Panc1 (cell line): ENCODE data around the gene CNRIP1. TPM values are rescaled to one million over a fixed set of nuclear protein-coding genes. Genes with fewer than 3 reads are reported as not detected.

Source experiments
- ATAC-seq: fragments of 200-7000 bp; cut with Tn5 transposase; 2 replicates; pipeline ENCODE4 v1.9.1; 2020; ENCODE audit warnings: mild to moderate bottlenecking, moderate library complexity
- BruUV-seq: library from RNA; stranded (reverse); fragments of 400-500 nt; replicated peaks from 2 replicates; lab custom pipeline; 2021; lab: Mats Ljungman, UMichigan
- CTCF ChIA-PET: fragments of 300-600 bp; sonication (Branson Sonifier 250); formaldehyde crosslinking; loops from one replicate; lab custom pipeline; 2022; ENCODE audit warnings: antibody characterized with exemption; lab: Charles Lee
- POLR2A ChIA-PET: fragments of 300-600 bp; sonication (Branson Sonifier 250); formaldehyde crosslinking; loops from one replicate; lab custom pipeline; 2022; ENCODE audit warnings: antibody characterized with exemption; lab: Charles Lee
- DNase-seq: peaks from one replicate; pipeline ENCODE4 v3.0.0-alpha.2; 2010; ENCODE audit warnings: low read depth, low spot score
- H3K27ac ChIP-seq: 2 replicates; pipeline ENCODE4 v1.5.1; 2011; ENCODE audit warnings: mild to moderate bottlenecking, low read length, inconsistent platforms
- H3K27me3 ChIP-seq: fragments of 200-500 bp; sonication (Bioruptor generic); 2 replicates; pipeline ENCODE4 v1.6.0; 2014; ENCODE audit warnings: low read length, inconsistent platforms; ENCODE audit not compliant: control insufficient read depth, insufficient read depth
- H3K36me3 ChIP-seq: fragments of 200-500 bp; sonication (Bioruptor generic); 2 replicates; pipeline ENCODE4 v1.5.1; 2014; ENCODE audit warnings: inconsistent platforms, mild to moderate bottlenecking, low read length, moderate library complexity; ENCODE audit not compliant: control insufficient read depth, insufficient read depth
- H3K4me1 ChIP-seq: 2 replicates; pipeline ENCODE4 v1.5.1; 2011; ENCODE audit warnings: inconsistent platforms, mild to moderate bottlenecking, low read length, moderate library complexity; ENCODE audit not compliant: control insufficient read depth, insufficient read depth
- H3K4me3 ChIP-seq, 2 experiments: 2 replicates each; pipeline ENCODE4 v1.5.1; 2011 to 2012; ENCODE audit warnings: low read depth in 2 of 2, low read length in 2 of 2, mild to moderate bottlenecking in 2 of 2, inconsistent platforms in 1 of 2, moderate library complexity in 1 of 2
- H3K9me3 ChIP-seq: fragments of 200-500 bp; sonication (Bioruptor generic); 2 replicates; pipeline ENCODE4 v1.5.1; 2014; ENCODE audit warnings: low read depth, mild to moderate bottlenecking, inconsistent platforms, low read length, moderate library complexity; ENCODE audit not compliant: control insufficient read depth, insufficient read depth
- POLR2AphosphoS5 ChIP-seq: IDR thresholded peaks from 2 replicates; pipeline ENCODE4 v1.6.1; 2012; ENCODE audit warnings: mild to moderate bottlenecking, low read depth, low read length, moderate library complexity
- SIN3A ChIP-seq: IDR thresholded peaks from 2 replicates; pipeline ENCODE4 v1.6.1; 2012; ENCODE audit warnings: low read depth, mild to moderate bottlenecking, low read length, moderate library complexity, borderline replicate concordance; ENCODE audit not compliant: insufficient read depth
- TCF7L2 ChIP-seq: IDR thresholded peaks from 2 replicates; pipeline ENCODE4 v1.6.1; 2011; ENCODE audit warnings: mild to moderate bottlenecking, low read depth, low read length, inconsistent platforms
- in situ Hi-C: cut with HindIII; loops from 2 replicates; pipeline ENCODE4 v1.10.0; 2016; ENCODE audit warnings: low sequenced_read_pairs, low pct_unique_long_range_greater_than_20kb
- intact Hi-C: fragments of 100-400 bp; cut with micrococcal nuclease; formaldehyde crosslinking; loops from one replicate; pipeline ENCODE4 v1.10.0; 2022; ENCODE audit not compliant: unreplicated experiment
- total RNA-seq: library from RNA; stranded (reverse); gene quantifications from one replicate; pipeline ENCODE4 v1.2.1, GENCODE V29; 2021; ENCODE audit not compliant: unreplicated experiment
- TF ChIP-seq, protein P1 (sequence below): fragments of 450-650 bp; IDR thresholded peaks from 2 replicates; pipeline ENCODE4 v1.5.1; 2017; ENCODE audit warnings: mild to moderate bottlenecking
- TF ChIP-seq, protein P2 (sequence below), 2 experiments: IDR thresholded peaks; 2 replicates each; pipeline ENCODE4 v1.6.1; 2011 to 2012; ENCODE audit warnings: low read depth in 2 of 2, control low read depth in 1 of 2, low read length in 1 of 2, mild to moderate bottlenecking in 1 of 2, moderate library complexity in 1 of 2; ENCODE audit not compliant: insufficient read depth in 1 of 2

The CNRIP1 gene
- total RNA-seq, 1 experiment from 2014 or later: not detected

DNA sequence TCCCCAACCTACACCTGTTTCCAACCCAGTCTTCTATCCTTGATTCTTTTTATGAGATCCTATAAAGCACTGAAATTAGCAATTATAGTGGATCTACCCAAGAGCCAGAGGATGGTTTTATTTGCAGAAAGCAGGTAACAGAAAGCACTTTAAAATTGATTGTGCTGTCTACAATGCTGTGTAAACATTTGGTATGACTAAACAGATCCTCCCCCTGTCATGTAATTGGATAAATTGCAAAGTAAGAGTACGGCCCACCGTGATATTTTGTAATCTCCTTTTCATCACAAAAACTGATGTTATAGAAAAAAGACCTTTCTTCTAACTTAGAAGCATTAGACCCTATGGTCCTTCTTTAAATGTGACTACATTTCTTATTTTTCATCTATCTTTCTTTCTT is 56.1 kb downstream of the CNRIP1 start:
- no TSS peak for BruUV-seq
- DNase-seq (no peak), ATAC-seq (no peak)
- no peaks in the 10 kb centered on the region for H3K4me1 ChIP-seq
- no peaks in the 10 kb centered on the region for H3K9me3 ChIP-seq
- in situ Hi-C loops (no loop called here), intact Hi-C loops (no loop called here)
- TF ChIP-seq, protein P1, sequence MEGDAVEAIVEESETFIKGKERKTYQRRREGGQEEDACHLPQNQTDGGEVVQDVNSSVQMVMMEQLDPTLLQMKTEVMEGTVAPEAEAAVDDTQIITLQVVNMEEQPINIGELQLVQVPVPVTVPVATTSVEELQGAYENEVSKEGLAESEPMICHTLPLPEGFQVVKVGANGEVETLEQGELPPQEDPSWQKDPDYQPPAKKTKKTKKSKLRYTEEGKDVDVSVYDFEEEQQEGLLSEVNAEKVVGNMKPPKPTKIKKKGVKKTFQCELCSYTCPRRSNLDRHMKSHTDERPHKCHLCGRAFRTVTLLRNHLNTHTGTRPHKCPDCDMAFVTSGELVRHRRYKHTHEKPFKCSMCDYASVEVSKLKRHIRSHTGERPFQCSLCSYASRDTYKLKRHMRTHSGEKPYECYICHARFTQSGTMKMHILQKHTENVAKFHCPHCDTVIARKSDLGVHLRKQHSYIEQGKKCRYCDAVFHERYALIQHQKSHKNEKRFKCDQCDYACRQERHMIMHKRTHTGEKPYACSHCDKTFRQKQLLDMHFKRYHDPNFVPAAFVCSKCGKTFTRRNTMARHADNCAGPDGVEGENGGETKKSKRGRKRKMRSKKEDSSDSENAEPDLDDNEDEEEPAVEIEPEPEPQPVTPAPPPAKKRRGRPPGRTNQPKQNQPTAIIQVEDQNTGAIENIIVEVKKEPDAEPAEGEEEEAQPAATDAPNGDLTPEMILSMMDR: no peak
- TF ChIP-seq, protein P2, sequence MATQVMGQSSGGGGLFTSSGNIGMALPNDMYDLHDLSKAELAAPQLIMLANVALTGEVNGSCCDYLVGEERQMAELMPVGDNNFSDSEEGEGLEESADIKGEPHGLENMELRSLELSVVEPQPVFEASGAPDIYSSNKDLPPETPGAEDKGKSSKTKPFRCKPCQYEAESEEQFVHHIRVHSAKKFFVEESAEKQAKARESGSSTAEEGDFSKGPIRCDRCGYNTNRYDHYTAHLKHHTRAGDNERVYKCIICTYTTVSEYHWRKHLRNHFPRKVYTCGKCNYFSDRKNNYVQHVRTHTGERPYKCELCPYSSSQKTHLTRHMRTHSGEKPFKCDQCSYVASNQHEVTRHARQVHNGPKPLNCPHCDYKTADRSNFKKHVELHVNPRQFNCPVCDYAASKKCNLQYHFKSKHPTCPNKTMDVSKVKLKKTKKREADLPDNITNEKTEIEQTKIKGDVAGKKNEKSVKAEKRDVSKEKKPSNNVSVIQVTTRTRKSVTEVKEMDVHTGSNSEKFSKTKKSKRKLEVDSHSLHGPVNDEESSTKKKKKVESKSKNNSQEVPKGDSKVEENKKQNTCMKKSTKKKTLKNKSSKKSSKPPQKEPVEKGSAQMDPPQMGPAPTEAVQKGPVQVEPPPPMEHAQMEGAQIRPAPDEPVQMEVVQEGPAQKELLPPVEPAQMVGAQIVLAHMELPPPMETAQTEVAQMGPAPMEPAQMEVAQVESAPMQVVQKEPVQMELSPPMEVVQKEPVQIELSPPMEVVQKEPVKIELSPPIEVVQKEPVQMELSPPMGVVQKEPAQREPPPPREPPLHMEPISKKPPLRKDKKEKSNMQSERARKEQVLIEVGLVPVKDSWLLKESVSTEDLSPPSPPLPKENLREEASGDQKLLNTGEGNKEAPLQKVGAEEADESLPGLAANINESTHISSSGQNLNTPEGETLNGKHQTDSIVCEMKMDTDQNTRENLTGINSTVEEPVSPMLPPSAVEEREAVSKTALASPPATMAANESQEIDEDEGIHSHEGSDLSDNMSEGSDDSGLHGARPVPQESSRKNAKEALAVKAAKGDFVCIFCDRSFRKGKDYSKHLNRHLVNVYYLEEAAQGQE (IDR thresholded peaks at IDR 0.05; ENCODE audit: insufficient read depth in 1 of 2, low read depth in 2 of 2, low read length in 1 of 2): no peak
- TF ChIP-seq POLR2AphosphoS5 (no peak), SIN3A (no peak), TCF7L2 (no peak)
- ChIA-PET POLR2A (interaction anchor here (0.6 kb wide), 1 partner anchor 95 kb away, joined by 7 read pairs; no protein-coding TSS in a partner anchor), CTCF (no interaction called here)
- H3K4me3 ChIP-seq: no peak overlapping the region
- H3K36me3 ChIP-seq: no peaks in the 10 kb centered on the region
- no peak overlapping the region for H3K27ac ChIP-seq
- peaks cover 6% of the 10 kb centered on the region; the same call in 1 of the 2 replicates for H3K27me3 ChIP-seq

DNA sequence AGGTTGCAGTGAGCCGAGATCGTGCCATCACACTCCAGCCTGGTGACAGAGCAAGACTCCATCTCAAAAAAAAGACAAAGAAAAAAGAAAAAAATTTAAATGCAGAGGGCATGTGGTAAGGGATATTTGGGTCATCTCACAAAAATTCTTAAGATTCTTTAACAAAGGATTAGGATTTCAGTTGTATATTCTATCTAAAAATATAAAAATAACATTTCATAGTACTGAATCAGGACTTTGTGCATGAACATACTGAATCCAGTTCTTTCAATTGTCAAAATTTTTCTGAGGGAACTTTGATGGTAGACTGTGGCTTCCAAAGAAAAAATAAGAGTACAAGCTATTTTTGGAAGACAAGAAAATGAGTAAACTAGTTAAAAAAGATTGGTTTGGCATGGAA is 60.9 kb downstream of the CNRIP1 start:
- no TSS peak for BruUV-seq
- in situ Hi-C loops (no loop called here), intact Hi-C loops (no loop called here)
- TF ChIP-seq, protein P1: no peak
- no peak for TF ChIP-seq TCF7L2
- POLR2A ChIA-PET: no interaction called here
- Histone ChIP-seq H3K36me3 (no peaks in the 10 kb centered on the region), H3K4me1 (peaks cover 3% of the 10 kb centered on the region; the same call in 1 of the 2 replicates), H3K4me3 (no peak overlapping the region), H3K27ac (no peak overlapping the region), H3K27me3 (no peaks in the 10 kb centered on the region), H3K9me3 (no peaks in the 10 kb centered on the region)
- DNase-seq (no peak), ATAC-seq (no peak)
- CTCF ChIA-PET: no interaction called here
